Osteocyte (in vitro differentiated cells): ENCODE results near the gene GPR4. TPM values are rescaled to one million over a fixed set of nuclear protein-coding genes. Genes with fewer than 3 reads are reported as not detected.

Source experiments
- DNase-seq: peaks from one replicate; pipeline ENCODE4 v3.0.0; 2021; ENCODE audit warnings: mixed read lengths; ENCODE audit not compliant: unreplicated experiment; ENCODE audit errors: extremely low spot score
- H3K27ac Mint-ChIP-seq: one replicate; pipeline ENCODE4 v1.8.0; 2021; ENCODE audit warnings: mild to moderate bottlenecking, mixed read lengths; ENCODE audit not compliant: unreplicated experiment
- H3K27me3 Mint-ChIP-seq: one replicate; pipeline ENCODE4 v1.8.0; 2021; ENCODE audit warnings: mixed read lengths; ENCODE audit not compliant: unreplicated experiment
- H3K36me3 Mint-ChIP-seq: one replicate; pipeline ENCODE4 v1.8.0; 2021; ENCODE audit warnings: mixed read lengths; ENCODE audit not compliant: unreplicated experiment
- H3K4me1 Mint-ChIP-seq: one replicate; pipeline ENCODE4 v1.8.0; 2021; ENCODE audit warnings: mixed read lengths; ENCODE audit not compliant: unreplicated experiment
- H3K4me3 Mint-ChIP-seq: one replicate; pipeline ENCODE4 v1.8.0; 2021; ENCODE audit warnings: mild to moderate bottlenecking, moderate library complexity, mixed read lengths; ENCODE audit not compliant: unreplicated experiment
- H3K9me3 Mint-ChIP-seq: one replicate; pipeline ENCODE4 v1.8.0; 2021; ENCODE audit warnings: mixed read lengths; ENCODE audit not compliant: unreplicated experiment
- total RNA-seq: library from RNA; stranded (reverse); gene quantifications from 2 replicates; pipeline ENCODE4 v1.2.1, GENCODE V29; 2021
- TF ChIP-seq, protein P1 (sequence below): fragments of 200-600 bp; sonication (generic); IDR thresholded peaks from 2 replicates; pipeline ENCODE4 v1.5.0; 2021; ENCODE audit warnings: antibody characterized with exemption, mild to moderate bottlenecking, moderate library complexity

Gene GPR4
- total RNA-seq, 1 donor from 2014 or later = not detected

DNA sequence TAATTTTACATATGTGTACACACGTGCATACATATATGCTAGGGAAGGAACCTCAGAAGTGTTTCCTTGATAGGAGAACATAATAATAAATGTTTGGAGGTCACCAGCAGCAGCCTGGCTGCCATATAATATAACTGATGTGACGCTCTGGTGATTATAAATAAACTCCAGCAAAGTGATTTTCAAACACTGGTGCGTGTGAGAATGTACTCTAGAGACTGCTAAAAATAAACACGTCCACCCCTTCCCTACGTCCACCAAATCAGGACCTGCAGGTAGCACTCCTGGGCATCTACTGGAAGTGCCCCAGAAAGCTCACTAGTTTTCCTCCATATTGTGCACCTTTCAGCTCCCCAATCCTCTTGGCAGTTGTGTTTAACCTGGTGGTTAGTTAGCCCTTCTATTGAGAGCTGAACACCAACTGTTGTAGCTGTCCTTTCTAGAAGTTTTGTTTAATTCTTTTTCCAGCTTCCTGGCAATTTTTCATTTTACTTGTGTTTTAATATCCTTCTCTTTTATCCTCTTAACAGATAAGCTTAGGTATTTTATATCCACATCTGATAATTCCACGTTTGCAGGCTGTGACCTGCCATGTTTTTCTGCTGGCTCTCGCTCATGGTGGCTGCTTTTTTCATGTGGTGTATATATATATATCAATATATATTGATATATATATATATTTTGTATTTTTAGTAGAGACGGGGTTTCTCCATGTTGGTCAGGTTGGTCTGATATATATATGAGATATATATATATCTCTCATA is 30.4 kb downstream of the GPR4 start:
- H3K27ac Mint-ChIP-seq = no peak overlapping the region
- no peaks in the 10 kb centered on the region for H3K36me3 Mint-ChIP-seq
- TF ChIP-seq, protein P1, sequence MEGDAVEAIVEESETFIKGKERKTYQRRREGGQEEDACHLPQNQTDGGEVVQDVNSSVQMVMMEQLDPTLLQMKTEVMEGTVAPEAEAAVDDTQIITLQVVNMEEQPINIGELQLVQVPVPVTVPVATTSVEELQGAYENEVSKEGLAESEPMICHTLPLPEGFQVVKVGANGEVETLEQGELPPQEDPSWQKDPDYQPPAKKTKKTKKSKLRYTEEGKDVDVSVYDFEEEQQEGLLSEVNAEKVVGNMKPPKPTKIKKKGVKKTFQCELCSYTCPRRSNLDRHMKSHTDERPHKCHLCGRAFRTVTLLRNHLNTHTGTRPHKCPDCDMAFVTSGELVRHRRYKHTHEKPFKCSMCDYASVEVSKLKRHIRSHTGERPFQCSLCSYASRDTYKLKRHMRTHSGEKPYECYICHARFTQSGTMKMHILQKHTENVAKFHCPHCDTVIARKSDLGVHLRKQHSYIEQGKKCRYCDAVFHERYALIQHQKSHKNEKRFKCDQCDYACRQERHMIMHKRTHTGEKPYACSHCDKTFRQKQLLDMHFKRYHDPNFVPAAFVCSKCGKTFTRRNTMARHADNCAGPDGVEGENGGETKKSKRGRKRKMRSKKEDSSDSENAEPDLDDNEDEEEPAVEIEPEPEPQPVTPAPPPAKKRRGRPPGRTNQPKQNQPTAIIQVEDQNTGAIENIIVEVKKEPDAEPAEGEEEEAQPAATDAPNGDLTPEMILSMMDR = no peak
- H3K9me3 Mint-ChIP-seq = no peaks in the 10 kb centered on the region
- no peak overlapping the region for H3K4me3 Mint-ChIP-seq
- no peak for DNase-seq
- H3K27me3 Mint-ChIP-seq = no peaks in the 10 kb centered on the region
- H3K4me1 Mint-ChIP-seq = peaks cover 16% of the 10 kb centered on the region

DNA sequence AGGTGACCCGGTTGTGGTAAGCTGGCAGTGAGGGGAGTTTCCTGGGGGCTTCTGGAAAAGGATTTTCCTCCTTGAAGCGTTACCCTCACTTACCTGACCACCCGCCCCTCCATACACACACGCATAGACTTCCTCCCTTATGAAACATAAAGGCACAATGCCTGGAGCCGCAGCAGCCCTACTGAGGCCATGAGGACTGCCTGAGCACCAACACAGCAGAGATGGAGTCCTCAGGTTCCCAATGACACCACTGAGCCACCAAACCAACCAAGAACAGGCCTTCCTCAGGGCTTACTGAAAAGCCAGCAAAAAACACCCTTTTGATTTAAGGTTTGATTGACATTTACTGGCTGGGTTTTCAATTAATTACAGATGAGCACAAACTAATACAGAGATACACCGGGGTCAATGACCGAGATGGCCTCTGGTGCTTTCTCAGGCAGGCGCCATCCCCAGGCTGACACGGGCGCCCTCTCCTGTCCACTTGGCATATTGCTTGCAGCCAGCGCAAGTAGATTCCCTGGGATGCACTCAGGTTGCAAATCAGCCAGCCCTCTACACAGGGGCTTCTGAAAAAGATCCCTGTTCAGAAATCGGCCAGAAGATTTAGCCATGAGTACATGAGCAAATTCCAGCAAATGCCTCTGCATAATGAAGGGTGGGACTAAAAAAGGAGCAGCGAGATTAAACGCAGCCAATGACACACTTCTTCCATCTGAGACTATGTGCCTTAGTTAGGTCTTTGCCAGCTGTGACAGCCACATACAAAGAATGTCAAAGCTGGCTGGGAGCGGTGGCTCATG is 32.2 kb downstream of the GPR4 start:
- TF ChIP-seq, protein P1 = peak; percentile 68
- no peak for DNase-seq
- H3K36me3 Mint-ChIP-seq = no peaks in the 10 kb centered on the region

DNA sequence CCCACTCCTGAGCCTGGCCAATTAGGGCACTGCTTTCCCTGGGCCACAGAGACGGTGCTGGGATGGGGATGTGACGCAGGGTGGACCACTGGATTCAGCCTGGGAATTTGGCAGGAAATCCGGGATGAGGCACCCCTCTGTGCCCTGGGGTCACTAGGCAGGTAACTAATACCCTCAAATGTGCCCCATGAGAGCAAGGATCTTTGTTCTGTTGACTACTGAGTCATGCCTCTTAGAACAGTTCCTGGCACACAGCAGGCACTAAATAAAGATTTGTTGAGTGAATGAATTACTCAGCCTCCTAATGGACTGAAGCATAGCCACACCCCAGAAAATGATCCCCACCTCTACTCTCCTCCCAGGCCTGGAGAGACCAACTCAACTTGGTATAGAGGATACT is 33.3 kb downstream of the GPR4 start:
- Mint-ChIP-seq H3K27me3 (no peaks in the 10 kb centered on the region), H3K36me3 (no peaks in the 10 kb centered on the region), H3K27ac (no peak overlapping the region), H3K4me3 (no peak overlapping the region), H3K4me1 (peaks cover 14% of the 10 kb centered on the region), H3K9me3 (no peaks in the 10 kb centered on the region)
- TF ChIP-seq, protein P1 = no peak
- no peak for DNase-seq

More for the DNA sequence above, 32.2 kb downstream of the GPR4 start:
- Mint-ChIP-seq H3K4me3 (no peak overlapping the region), H3K9me3 (no peaks in the 10 kb centered on the region), H3K27ac (peak overlapping the region; percentile 16), H3K27me3 (no peaks in the 10 kb centered on the region), H3K4me1 (peaks cover 14% of the 10 kb centered on the region)

DNA sequence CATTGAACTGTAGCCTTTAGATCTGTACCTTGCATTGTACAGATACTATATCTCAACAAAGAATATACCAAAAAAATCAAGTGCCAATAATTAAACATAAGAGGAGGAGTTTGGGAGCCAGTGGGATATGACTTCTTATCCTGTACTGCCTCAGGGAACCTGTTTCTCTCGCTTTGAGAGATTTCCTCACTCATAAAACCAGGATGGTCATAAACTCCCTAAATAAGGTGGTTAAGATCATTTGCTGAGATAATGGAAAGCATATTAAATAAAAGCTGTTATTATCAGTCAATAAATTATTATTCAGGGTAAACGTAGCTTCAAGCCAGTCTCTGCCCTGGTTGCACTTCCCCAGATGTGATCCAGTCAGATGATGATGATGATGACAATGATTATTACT is 34.4 kb downstream of the GPR4 start:
- TF ChIP-seq, protein P1 = no peak
- no peak overlapping the region for H3K27ac Mint-ChIP-seq
- H3K4me1 Mint-ChIP-seq = peaks cover 15% of the 10 kb centered on the region
- H3K4me3 Mint-ChIP-seq = no peak overlapping the region
- H3K36me3 Mint-ChIP-seq = no peaks in the 10 kb centered on the region
- no peak for DNase-seq
- no peaks in the 10 kb centered on the region for H3K9me3 Mint-ChIP-seq
- no peaks in the 10 kb centered on the region for H3K27me3 Mint-ChIP-seq
